ENCODE data around the gene KIF25. TPM values are rescaled to one million over a fixed set of nuclear protein-coding genes. Genes with fewer than 3 reads are reported as not detected.

KIF25 gene
- total RNA-seq, 1 experiment from 2014 or later: 0.59 TPM

- no peak overlapping the region for H3K4ac ChIP-seq (ENCODE audit: low read depth, low read length)
- H4K5ac ChIP-seq (ENCODE audit: insufficient read length, low read depth, low read length): no peak overlapping the region
- H3K27me3 ChIP-seq (ENCODE audit: insufficient read depth, low read length): no peaks in the 10 kb centered on the region
- peaks cover 0 to 5% of the 10 kb centered on the region in 2 experiments; a peak in 2 of 4 replicates for H3K4me1 Mint-ChIP-seq
- no peak overlapping the region for H3K18ac ChIP-seq (ENCODE audit: insufficient read length, low read depth, low read length)
- no peaks in the 10 kb centered on the region for H4K20me1 ChIP-seq (ENCODE audit: control insufficient read depth, insufficient read depth, insufficient read length)
- no peak overlapping the region for H2AK5ac ChIP-seq (ENCODE audit: insufficient read length, low read length)
- H2BK5ac ChIP-seq (ENCODE audit: insufficient read length, low read length): no peak overlapping the region
- no peak overlapping the region for H4K91ac ChIP-seq (ENCODE audit: insufficient read length, low read depth, low read length)
- no peak overlapping the region for H2BK20ac ChIP-seq (ENCODE audit: low read depth, low read length, poor library complexity, severe bottlenecking)
- H3K9me3 Mint-ChIP-seq: peaks cover 9 to 10% of the 10 kb centered on the region in 2 experiments
- TF ChIP-seq CTCF (conservative IDR thresholded peaks at IDR 0.05): no peak
- no peaks in the 10 kb centered on the region for H3K9me3 ChIP-seq (ENCODE audit: control insufficient read depth, low read depth, low read length)
- H3K4me3 Mint-ChIP-seq: no peak overlapping the region
- no peak overlapping the region for H4K8ac ChIP-seq (replicated peaks; ENCODE audit: insufficient read length, low read depth, low read length)
- no peaks in the 10 kb centered on the region for H3K79me1 ChIP-seq (ENCODE audit: insufficient read depth, low read depth, low read length, poor library complexity, severe bottlenecking)
- H3K4me2 ChIP-seq (ENCODE audit: insufficient read depth, insufficient read length, low read length): no peak overlapping the region
- H3K23me2 ChIP-seq (ENCODE audit: insufficient read length, low read depth, low read length, poor library complexity, severe bottlenecking): no peaks in the 10 kb centered on the region
- no peak overlapping the region for H2AFZ ChIP-seq (ENCODE audit: low read length)
- no peak overlapping the region for H3K14ac ChIP-seq (ENCODE audit: insufficient read depth, low read length)
- H3K4me1 ChIP-seq (ENCODE audit: insufficient read depth, low read length): no peaks in the 10 kb centered on the region; the same call in 1 of the 2 replicates
- no peak overlapping the region for H3K27ac ChIP-seq (ENCODE audit: insufficient read length, low read depth, low read length)
- no CpG with 5 or more reads among the region's 11 CpGs for WGBS (ENCODE audit: extremely low coverage, insufficient read length, low lambda C conversion rate)
- H2BK120ac ChIP-seq (ENCODE audit: low read depth, low read length, poor library complexity, severe bottlenecking): no peak overlapping the region
- no peaks in the 10 kb centered on the region for H3K79me2 ChIP-seq (ENCODE audit: insufficient read depth, low read length)
- no peak for DNase-seq
- H3K27me3 Mint-ChIP-seq (ENCODE audit: low read depth): no peaks in the 10 kb centered on the region; the same call in 1 of the 2 replicates
- peaks cover 1 to 10% (median 7%) of the 10 kb centered on the region in 3 experiments; a peak in 4 of 7 replicates for H3K36me3 Mint-ChIP-seq (ENCODE audit: insufficient read depth in 1 of 3, low read depth in 3 of 3)
- no peak overlapping the region for H2BK15ac ChIP-seq (ENCODE audit: low read depth, low read length)
- H3K23ac ChIP-seq (ENCODE audit: insufficient read length, low read depth, low read length): no peak overlapping the region
- no peak overlapping the region; a peak in 1 of 7 replicates for H3K27ac Mint-ChIP-seq
- no peak overlapping the region for H3K9ac ChIP-seq (ENCODE audit: extremely low read depth, insufficient read length, low read length)
- H2BK12ac ChIP-seq (ENCODE audit: insufficient read length, low read depth, low read length): no peak overlapping the region
- no peak overlapping the region for H3T11ph ChIP-seq (ENCODE audit: low read length)
- no peak overlapping the region for H3K56ac ChIP-seq (ENCODE audit: insufficient read length, low read depth, low read length)
These were observed 7.5 kb downstream of the KIF25 start for GRCh38 chr6:168004945-168005344.

Data from H9 (cell line).